Activated CD4-positive, alpha-beta T cell treated with anti-CD3 and anti-CD28 coated beads for 36 hours (primary cell): ENCODE results near the gene GPAM. TPM values are rescaled to one million over a fixed set of nuclear protein-coding genes. Genes with fewer than 3 reads are reported as not detected.
"Not testable (repeated sequence)": the region's sequence is repeated elsewhere in the genome, so short reads cannot be mapped to it uniquely, and the experiment has no call there.

Experiments
- ATAC-seq: fragments of 200-7000 bp; cut with Tn5 transposase; one replicate; pipeline ENCODE4 v1.10.0; 2021; ENCODE audit warnings: mild to moderate bottlenecking, moderate library complexity
- CTCF ChIA-PET: fragments of 350-600 bp; sonication (Branson Sonifier 250); formaldehyde crosslinking; loops from one replicate; lab custom pipeline; 2021; ENCODE audit warnings: antibody characterized with exemption; lab: Charles Lee
- POLR2A ChIA-PET: fragments of 350-600 bp; sonication (Branson Sonifier 250); formaldehyde crosslinking; loops from one replicate; lab custom pipeline; 2021; ENCODE audit warnings: antibody characterized with exemption, inconsistent platforms; lab: Charles Lee
- DNase-seq: peaks from one replicate; pipeline ENCODE4 v3.0.0-alpha.2; 2020
- H3K27ac Mint-ChIP-seq: one replicate; pipeline ENCODE4 v1.8.0; 2021; ENCODE audit warnings: mixed read lengths
- H3K27me3 Mint-ChIP-seq: one replicate; pipeline ENCODE4 v1.8.0; 2021; ENCODE audit warnings: mixed read lengths
- H3K36me3 Mint-ChIP-seq: one replicate; pipeline ENCODE4 v1.8.0; 2021; ENCODE audit warnings: low read depth, mixed read lengths
- H3K4me1 Mint-ChIP-seq: one replicate; pipeline ENCODE4 v1.8.0; 2021; ENCODE audit warnings: mixed read lengths
- H3K4me3 Mint-ChIP-seq: one replicate; pipeline ENCODE4 v1.8.0; 2021; ENCODE audit warnings: mild to moderate bottlenecking, moderate library complexity, mixed read lengths
- H3K9me3 Mint-ChIP-seq: one replicate; pipeline ENCODE4 v1.8.0; 2021; ENCODE audit warnings: low read depth, mixed read lengths
- intact Hi-C, 2 experiments: fragments of 100-400 bp; cut with DNase I in 1 of 2; cut with micrococcal nuclease in 1 of 2; formaldehyde crosslinking; loops; one replicate each; pipeline versions ENCODE4 v1.14.2 to v1.15.1; 2022 to 2024; cut with DNase I, micrococcal nuclease
- total RNA-seq, 2 experiments: library from RNA; stranded (reverse); gene quantifications; one replicate each; pipeline ENCODE4 v1.2.3, GENCODE V29; 2021

Gene GPAM
- total RNA-seq, 2 experiments from 2014 or later = 5.7 to 7.5 TPM

DNA sequence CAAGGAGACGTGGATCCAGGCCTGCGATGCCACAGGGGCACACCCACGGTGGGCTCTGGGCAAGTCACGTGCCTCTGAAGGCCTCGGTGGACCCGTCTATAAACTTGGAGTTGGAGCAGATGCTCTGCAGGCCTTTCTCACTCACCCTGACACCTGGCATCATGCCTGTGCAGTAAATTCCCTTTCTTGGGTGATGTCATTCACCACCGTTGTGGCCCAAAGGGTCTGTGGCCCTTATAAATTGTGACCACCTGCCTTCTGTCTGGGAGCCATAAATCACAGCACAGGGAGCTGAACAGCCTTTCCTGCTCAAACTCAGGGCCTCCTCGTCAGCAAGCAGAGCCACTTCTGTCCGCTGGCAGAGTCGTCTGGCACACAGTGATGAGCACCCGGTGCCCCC, 52.2 kb downstream of the GPAM start:
- DNase-seq = no peak
- H3K27ac Mint-ChIP-seq = no peak overlapping the region
- H3K27me3 Mint-ChIP-seq = no peaks in the 10 kb centered on the region
- POLR2A ChIA-PET = no interaction called here
- no peaks in the 10 kb centered on the region for H3K36me3 Mint-ChIP-seq
- no peak overlapping the region for H3K4me3 Mint-ChIP-seq
- intact Hi-C loops = loop anchor here in 1 of 2 experiments (10.0 kb wide), 1 partner anchor 377 kb away; no protein-coding TSS in a partner anchor
- no peaks in the 10 kb centered on the region for H3K4me1 Mint-ChIP-seq
- ATAC-seq = no peak
- CTCF ChIA-PET = no interaction called here
- no peaks in the 10 kb centered on the region for H3K9me3 Mint-ChIP-seq

GRCh38 chr10:112126901-112127300, 56.7 kb downstream of the GPAM start:
- H3K27me3 Mint-ChIP-seq = no peaks in the 10 kb centered on the region
- no peak overlapping the region for H3K27ac Mint-ChIP-seq
- intact Hi-C loops = no loop called here
- H3K4me1 Mint-ChIP-seq = no peaks in the 10 kb centered on the region
- H3K4me3 Mint-ChIP-seq = no peak overlapping the region
- no peaks in the 10 kb centered on the region for H3K9me3 Mint-ChIP-seq
- POLR2A ChIA-PET = no interaction called here
- ATAC-seq (no peak), DNase-seq (no peak)
- no peaks in the 10 kb centered on the region for H3K36me3 Mint-ChIP-seq
- CTCF ChIA-PET = no interaction called here

DNA sequence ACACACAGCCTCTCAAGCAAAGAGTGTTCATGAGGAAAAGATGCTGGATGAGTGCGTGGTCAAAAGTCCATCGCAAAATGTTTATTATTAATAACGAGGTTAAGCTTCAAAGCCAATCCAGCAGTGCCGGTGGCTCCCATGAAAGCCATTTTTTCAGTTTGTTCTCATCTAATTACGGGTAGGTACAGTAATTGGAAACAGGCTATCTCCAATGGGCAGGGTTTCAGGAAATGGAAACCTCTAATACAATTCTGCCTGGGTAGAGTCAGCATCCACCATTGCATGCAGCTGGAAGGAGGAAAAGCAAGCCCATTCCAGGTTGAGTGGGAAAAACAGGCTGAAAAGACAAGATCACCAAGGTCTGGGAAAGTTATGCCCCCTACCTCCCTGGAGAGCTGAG, 57.4 kb downstream of the GPAM start:
- CTCF ChIA-PET = interaction anchor here (1.1 to 2.4 kb wide), 2 partner anchors 9 to 10 kb away, joined by 3 to 11 read pairs; no protein-coding TSS in a partner anchor
- no peak overlapping the region for H3K4me3 Mint-ChIP-seq
- no peak for ATAC-seq
- DNase-seq = no peak
- H3K36me3 Mint-ChIP-seq = no peaks in the 10 kb centered on the region
- no peak overlapping the region for H3K27ac Mint-ChIP-seq
- no peaks in the 10 kb centered on the region for H3K4me1 Mint-ChIP-seq
- no peaks in the 10 kb centered on the region for H3K9me3 Mint-ChIP-seq
- intact Hi-C loops = no loop called here
- POLR2A ChIA-PET = no interaction called here
- no peaks in the 10 kb centered on the region for H3K27me3 Mint-ChIP-seq

- H3K36me3 Mint-ChIP-seq = no peaks in the 10 kb centered on the region
- H3K27me3 Mint-ChIP-seq = no peaks in the 10 kb centered on the region
- ATAC-seq (no peak), DNase-seq (no peak)
- H3K4me3 Mint-ChIP-seq = no peak overlapping the region
- POLR2A ChIA-PET = no interaction called here
- intact Hi-C loops = no loop called here
- CTCF ChIA-PET = interaction anchor here (0.7 to 2.4 kb wide), 3 partner anchors 9 to 62 kb away, joined by 3 to 11 read pairs (median 11); no protein-coding TSS in a partner anchor
- no peaks in the 10 kb centered on the region for H3K9me3 Mint-ChIP-seq
- H3K27ac Mint-ChIP-seq = no peak overlapping the region
- H3K4me1 Mint-ChIP-seq = no peaks in the 10 kb centered on the region
Measured at GRCh38 chr10:112124866-112125265, 58.7 kb downstream of the GPAM start.

GRCh38 chr10:112122827-112123226, 60.7 kb downstream of the GPAM start:
- CTCF ChIA-PET = interaction anchor here (1.7 kb wide), 1 partner anchor 15 kb away, joined by 11 read pairs; no protein-coding TSS in a partner anchor
- no peaks in the 10 kb centered on the region for H3K9me3 Mint-ChIP-seq
- DNase-seq = no peak
- intact Hi-C loops = no loop called here
- H3K4me3 Mint-ChIP-seq = no peak overlapping the region
- no peaks in the 10 kb centered on the region for H3K27me3 Mint-ChIP-seq
- POLR2A ChIA-PET = no interaction called here
- no peaks in the 10 kb centered on the region for H3K4me1 Mint-ChIP-seq
- no peaks in the 10 kb centered on the region for H3K36me3 Mint-ChIP-seq
- no peak for ATAC-seq
- H3K27ac Mint-ChIP-seq = no peak overlapping the region

- intact Hi-C loops = no loop called here
- CTCF ChIA-PET = interaction anchor here (0.6 kb wide), 1 partner anchor 156 kb away, joined by 3 read pairs; no protein-coding TSS in a partner anchor
- no peaks in the 10 kb centered on the region for H3K9me3 Mint-ChIP-seq
- no peaks in the 10 kb centered on the region for H3K36me3 Mint-ChIP-seq
- POLR2A ChIA-PET = no interaction called here
- DNase-seq (no peak), ATAC-seq (no peak)
- no peak overlapping the region for H3K27ac Mint-ChIP-seq
- H3K4me1 Mint-ChIP-seq = no peaks in the 10 kb centered on the region
- no peaks in the 10 kb centered on the region for H3K27me3 Mint-ChIP-seq
- no peak overlapping the region for H3K4me3 Mint-ChIP-seq
Measured at GRCh38 chr10:112120491-112120890, 63.1 kb downstream of the GPAM start.

GRCh38 chr10:112115781-112116385, 67.7 kb downstream of the GPAM start:
- Mint-ChIP-seq H3K27me3 (no peaks in the 10 kb centered on the region), H3K27ac (no peak overlapping the region), H3K4me1 (no peaks in the 10 kb centered on the region), H3K36me3 (no peaks in the 10 kb centered on the region), H3K4me3 (no peak overlapping the region), H3K9me3 (no peaks in the 10 kb centered on the region)
- ATAC-seq = peak; percentile 66
- intact Hi-C loops = loop anchor here in 1 of 2 experiments (1.0 kb wide), 1 partner anchor 199 kb away; no protein-coding TSS in a partner anchor
- ChIA-PET POLR2A (no interaction called here), CTCF (interaction anchor here (0.5 to 5.6 kb wide), 9 partner anchors 9 to 306 kb away, joined by 3 to 38 read pairs (median 3); no protein-coding TSS in a partner anchor)
- peak; percentile 68 for DNase-seq

- ATAC-seq, H3K27me3 Mint-ChIP-seq: not testable (repeated sequence)
Measured at GRCh38 chr10:112109779-112110178, 73.8 kb downstream of the GPAM start.

More at GRCh38 chr10:112109779-112110178, 73.8 kb downstream of the GPAM start:
- H3K36me3 Mint-ChIP-seq, DNase-seq, POLR2A ChIA-PET, H3K27ac Mint-ChIP-seq, H3K4me3 Mint-ChIP-seq, H3K9me3 Mint-ChIP-seq, intact Hi-C loops, H3K4me1 Mint-ChIP-seq, CTCF ChIA-PET: not testable (repeated sequence)

Other genes with a start within 250 kb of the GPAM start
- not detected for gene TECTB, start 99.6 kb upstream of the GPAM start, total RNA-seq
- gene ACSL5, start 190.4 kb upstream of the GPAM start, total RNA-seq = 10 to 100 TPM; 32.0 to 32.1 TPM